OCI-LY7 (cell line): ENCODE data around the gene GPATCH2L. TPM values are rescaled to one million over a fixed set of nuclear protein-coding genes. Genes with fewer than 3 reads are reported as not detected.

Source experiments
- BruUV-seq: library from RNA; stranded (reverse); fragments of 400-500 nt; replicated peaks from 2 replicates; lab custom pipeline; 2021; lab: Mats Ljungman, UMichigan
- CTCF ChIA-PET: fragments of 300-600 bp; sonication (Branson Sonifier 250); formaldehyde crosslinking; loops from one replicate; lab custom pipeline; 2022; ENCODE audit warnings: antibody characterized with exemption; ENCODE audit not compliant: unreplicated experiment; lab: Charles Lee
- POLR2A ChIA-PET: fragments of 300-600 bp; sonication (Branson Sonifier 250); formaldehyde crosslinking; loops from one replicate; lab custom pipeline; 2022; ENCODE audit warnings: antibody characterized with exemption; lab: Charles Lee
- DNase-seq: peaks from one replicate; pipeline ENCODE4 v3.0.0-alpha.2; 2015; ENCODE audit warnings: low spot score
- H2AFZ ChIP-seq: fragments of 200-600 bp; sonication (generic), shearing (Covaris generic); 2 replicates; pipeline ENCODE4 v1.6.1; 2014; ENCODE audit warnings: mild to moderate bottlenecking, antibody characterized with exemption, low read length, moderate library complexity
- H3K27ac ChIP-seq: fragments of 200-600 bp; sonication (generic); 2 replicates; pipeline ENCODE4 v1.5.1; 2014; ENCODE audit warnings: mixed run types, low read depth, mild to moderate bottlenecking, moderate library complexity, low read length, inconsistent platforms; ENCODE audit not compliant: poor library complexity, severe bottlenecking
- H3K36me3 ChIP-seq: fragments of 200-600 bp; sonication (generic); 2 replicates; pipeline ENCODE4 v1.6.1; 2014; ENCODE audit warnings: mild to moderate bottlenecking, antibody characterized with exemption, low read length, moderate library complexity, mixed read lengths; ENCODE audit not compliant: insufficient read depth
- H3K4me1 ChIP-seq: fragments of 200-600 bp; sonication (generic); 2 replicates; pipeline ENCODE4 v1.5.1; 2014; ENCODE audit warnings: mild to moderate bottlenecking, low read length; ENCODE audit not compliant: insufficient read depth, poor library complexity, severe bottlenecking
- H3K4me2 ChIP-seq: fragments of 200-600 bp; sonication (generic); 2 replicates; pipeline ENCODE4 v1.6.1; 2014; ENCODE audit warnings: mild to moderate bottlenecking, low read length
- H3K4me3 ChIP-seq: fragments of 200-600 bp; sonication (generic); 2 replicates; pipeline ENCODE4 v1.5.1; 2014; ENCODE audit warnings: mild to moderate bottlenecking, low read depth, low read length; ENCODE audit not compliant: poor library complexity, severe bottlenecking
- H3K79me2 ChIP-seq: fragments of 200-600 bp; sonication (generic); 2 replicates; pipeline ENCODE4 v1.6.1; 2016; ENCODE audit warnings: low read depth, mild to moderate bottlenecking, low read length, moderate library complexity, mixed read lengths; ENCODE audit not compliant: insufficient read depth
- H3K9me2 ChIP-seq: fragments of 200-600 bp; sonication (generic); 2 replicates; pipeline ENCODE4 v1.6.1; 2016; ENCODE audit warnings: mild to moderate bottlenecking, low read length, mixed read lengths; ENCODE audit not compliant: insufficient read depth
- H3K9me3 ChIP-seq: fragments of 200-600 bp; sonication (generic); 2 replicates; pipeline ENCODE4 v1.6.1; 2014; ENCODE audit warnings: mild to moderate bottlenecking, mixed run types, low read length, mixed read lengths
- H4K20me1 ChIP-seq: fragments of 200-600 bp; sonication (generic); 2 replicates; pipeline ENCODE4 v1.6.1; 2014; ENCODE audit warnings: mild to moderate bottlenecking, antibody characterized with exemption, low read length, moderate library complexity, mixed read lengths; ENCODE audit not compliant: insufficient read depth
- CTCF ChIP-seq: fragments of 200-600 bp; sonication (generic); conservative IDR thresholded peaks from 2 replicates; pipeline ENCODE4 v1.5.1; 2014; ENCODE audit warnings: mild to moderate bottlenecking, antibody characterized with exemption, low read length, moderate library complexity, mixed read lengths
- EZH2phosphoT487 ChIP-seq: fragments of 200-600 bp; sonication (generic); IDR thresholded peaks from 2 replicates; pipeline ENCODE4 v1.6.1; 2018; ENCODE audit warnings: low read depth, borderline replicate concordance, mild to moderate bottlenecking, mixed run types, antibody characterized with exemption, low read length, moderate library complexity, mixed read lengths
- intact Hi-C: fragments of 100-400 bp; cut with micrococcal nuclease; formaldehyde crosslinking; loops from one replicate; pipeline ENCODE4 v1.10.0; 2022; ENCODE audit not compliant: unreplicated experiment
- total RNA-seq, 2 experiments: library from RNA; depleted of rRNA in 1 of 2; stranded (reverse); fragments of >200 nt in 1 of 2; shearing (Covaris generic) in 1 of 2; gene quantifications; 2 replicates each; pipeline ENCODE4 v1.2.3, GENCODE V29; 2014 to 2022

GPATCH2L gene
- total RNA-seq, 2 experiments from 2014 or later = 41.9 to 59.0 TPM

GRCh38 chr14:76149196-76149595 is 2.5 kb upstream of the GPATCH2L start:
- no peak for TF ChIP-seq EZH2phosphoT487
- no peak for TF ChIP-seq CTCF
- H3K9me2 ChIP-seq = no peaks in the 10 kb centered on the region
- peaks cover 23% of the 10 kb centered on the region for H3K4me1 ChIP-seq
- BruUV-seq = no TSS peak
- CTCF ChIA-PET = no interaction called here
- peaks cover 2% of the 10 kb centered on the region; the same call in 1 of the 2 replicates for H3K36me3 ChIP-seq
- intact Hi-C loops = no loop called here
- POLR2A ChIA-PET = interaction anchor here (1.3 kb wide), 1 partner anchor 12 kb away, joined by 4 read pairs; no protein-coding TSS in a partner anchor
- H3K4me3 ChIP-seq = no peak overlapping the region
- H2AFZ ChIP-seq = no peak overlapping the region
- H3K9me3 ChIP-seq = peaks cover 9% of the 10 kb centered on the region; the same call in 1 of the 2 replicates
- no peak for DNase-seq
- H4K20me1 ChIP-seq = peaks cover 16% of the 10 kb centered on the region; the same call in 1 of the 2 replicates
- H3K79me2 ChIP-seq = peaks cover 22% of the 10 kb centered on the region
- H3K4me2 ChIP-seq = no peak overlapping the region
- no peak overlapping the region for H3K27ac ChIP-seq

DNA sequence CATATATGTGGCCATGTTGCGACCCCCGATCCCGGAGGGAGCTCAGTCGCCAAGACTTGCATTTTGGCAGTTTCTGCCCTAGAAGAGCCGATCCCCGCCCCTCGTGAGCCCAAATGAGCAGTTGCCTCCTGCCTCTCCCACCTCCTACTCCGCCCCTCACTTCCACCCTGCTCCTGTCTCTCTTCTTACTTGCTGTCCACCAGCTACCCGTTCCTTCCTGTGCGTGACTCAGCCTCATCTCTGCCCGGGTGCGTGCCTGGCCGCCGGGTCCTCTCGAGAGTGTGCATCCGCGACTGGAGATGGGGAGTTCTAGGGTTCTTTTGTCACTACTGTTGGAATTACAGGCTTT is 585 bp downstream of the GPATCH2L start:
- Histone ChIP-seq H2AFZ (peak overlapping the region; percentile 59; the same call in 1 of the 2 replicates), H3K4me1 (peaks cover 53% of the 10 kb centered on the region), H4K20me1 (peaks cover 35% of the 10 kb centered on the region), H3K36me3 (peaks cover 33% of the 10 kb centered on the region), H3K27ac (peak overlapping the region; percentile 75), H3K4me2 (peak overlapping the region; percentile 92), H3K4me3 (peak overlapping the region; percentile 93), H3K9me2 (no peaks in the 10 kb centered on the region), H3K9me3 (0 out of 2 replicates have a peak, but pooled peaks cover 5% of the 10 kb centered on the region), H3K79me2 (peaks cover 53% of the 10 kb centered on the region)
- ChIA-PET POLR2A (interaction anchor here (0.8 to 1.5 kb wide), 2 partner anchors 8 to 13 kb away, joined by 4 to 5 read pairs; no protein-coding TSS in a partner anchor), CTCF (no interaction called here)
- intact Hi-C loops = no loop called here
- DNase-seq = peak; percentile 73
- no peak for TF ChIP-seq EZH2phosphoT487
- no peak for TF ChIP-seq CTCF
- no TSS peak for BruUV-seq

DNA sequence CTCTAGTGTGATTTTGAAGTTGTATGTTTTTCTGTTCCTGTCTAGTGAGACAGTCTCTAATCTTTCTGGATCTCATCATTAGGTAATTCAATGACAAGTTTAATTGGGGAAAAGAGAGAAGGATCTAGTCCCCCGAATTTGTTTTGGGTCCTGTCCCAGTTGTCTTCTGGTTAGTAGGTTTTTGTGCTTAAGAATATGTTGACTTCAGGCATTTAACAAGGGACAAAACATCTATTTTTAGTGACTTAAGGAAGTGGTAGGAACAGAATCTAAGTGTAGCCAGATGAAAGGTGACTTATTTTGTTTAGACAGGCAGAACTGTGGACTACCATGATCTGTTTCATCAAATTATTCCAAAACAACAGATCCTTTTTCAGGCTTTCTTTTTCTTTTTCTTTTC is 2.2 kb downstream of the GPATCH2L start:
- no peak for DNase-seq
- no TSS peak for BruUV-seq
- Histone ChIP-seq H3K27ac (no peak overlapping the region), H3K79me2 (peaks cover 64% of the 10 kb centered on the region), H3K9me2 (no peaks in the 10 kb centered on the region), H4K20me1 (peaks cover 35% of the 10 kb centered on the region), H3K4me1 (peaks cover 57% of the 10 kb centered on the region), H3K4me3 (no peak overlapping the region), H2AFZ (no peak overlapping the region), H3K9me3 (0 out of 2 replicates have a peak, but pooled peaks cover 5% of the 10 kb centered on the region), H3K4me2 (peak overlapping the region; percentile 92), H3K36me3 (peaks cover 50% of the 10 kb centered on the region)
- TF ChIP-seq EZH2phosphoT487 = no peak
- intact Hi-C loops = no loop called here
- ChIA-PET POLR2A (interaction anchor here (0.9 kb wide), 1 partner anchor 25 kb away, joined by 3 read pairs; no protein-coding TSS in a partner anchor), CTCF (no interaction called here)
